MM.1S (cell line): ENCODE data around the gene UBE2G2.
A peak's percentile ranks its signal among the peaks of the same experiment; 100 is the strongest.

Experiments used
- EZH2 ChIP-seq: fragments of 300-600 bp; sonication (generic); optimal IDR thresholded peaks from 2 replicates; pipeline ENCODE3; 2017; ENCODE audit warnings: low read depth, mild to moderate bottlenecking, antibody characterized with exemption, low read length, mixed read lengths
- EZH2phosphoT487 ChIP-seq: fragments of 300-600 bp; sonication (generic); IDR thresholded peaks from 2 replicates; pipeline ENCODE4 v1.6.1; 2018; ENCODE audit warnings: antibody characterized with exemption, low read length
- TF ChIP-seq, protein P1 (sequence below): fragments of 300-600 bp; sonication (generic); IDR thresholded peaks from 2 replicates; pipeline ENCODE4 v1.5.1; 2016; ENCODE audit warnings: antibody characterized with exemption, low read length, mixed read lengths

DNA sequence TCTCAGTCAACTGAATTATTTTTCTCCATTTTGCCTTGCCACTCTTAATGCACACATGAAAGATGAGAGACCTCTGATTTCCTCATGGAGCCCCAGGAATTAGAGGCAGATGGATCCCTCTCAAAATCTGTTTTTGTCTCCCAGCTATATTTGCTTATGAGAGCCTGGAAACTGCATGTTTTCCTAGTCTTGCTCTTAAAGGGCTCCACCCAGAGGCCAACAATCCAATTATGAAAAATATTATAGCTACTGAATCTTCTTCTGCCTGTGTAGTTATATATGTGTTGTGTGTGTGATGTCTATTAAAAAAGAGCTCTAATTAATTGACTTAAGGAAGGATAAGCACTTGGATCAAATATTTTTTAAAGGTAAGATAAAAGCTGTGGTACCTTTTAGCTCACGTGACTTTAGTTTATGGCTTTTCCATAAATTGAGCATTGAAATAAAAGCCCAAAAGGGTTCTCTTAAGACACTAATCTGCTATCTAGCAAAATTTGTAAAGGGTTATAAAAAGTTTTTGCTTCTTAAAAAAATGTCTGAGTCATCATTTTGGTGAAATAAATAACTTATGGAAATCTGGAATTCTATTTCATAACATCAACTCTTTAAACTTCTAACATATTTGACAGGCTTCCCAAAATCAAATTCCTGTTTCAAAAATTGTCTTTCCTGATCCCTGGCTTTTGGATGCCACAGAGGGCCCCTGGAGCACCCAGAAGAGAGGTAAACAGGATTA is 59.0 kb downstream of the UBE2G2 start:
- TF ChIP-seq, protein P1, sequence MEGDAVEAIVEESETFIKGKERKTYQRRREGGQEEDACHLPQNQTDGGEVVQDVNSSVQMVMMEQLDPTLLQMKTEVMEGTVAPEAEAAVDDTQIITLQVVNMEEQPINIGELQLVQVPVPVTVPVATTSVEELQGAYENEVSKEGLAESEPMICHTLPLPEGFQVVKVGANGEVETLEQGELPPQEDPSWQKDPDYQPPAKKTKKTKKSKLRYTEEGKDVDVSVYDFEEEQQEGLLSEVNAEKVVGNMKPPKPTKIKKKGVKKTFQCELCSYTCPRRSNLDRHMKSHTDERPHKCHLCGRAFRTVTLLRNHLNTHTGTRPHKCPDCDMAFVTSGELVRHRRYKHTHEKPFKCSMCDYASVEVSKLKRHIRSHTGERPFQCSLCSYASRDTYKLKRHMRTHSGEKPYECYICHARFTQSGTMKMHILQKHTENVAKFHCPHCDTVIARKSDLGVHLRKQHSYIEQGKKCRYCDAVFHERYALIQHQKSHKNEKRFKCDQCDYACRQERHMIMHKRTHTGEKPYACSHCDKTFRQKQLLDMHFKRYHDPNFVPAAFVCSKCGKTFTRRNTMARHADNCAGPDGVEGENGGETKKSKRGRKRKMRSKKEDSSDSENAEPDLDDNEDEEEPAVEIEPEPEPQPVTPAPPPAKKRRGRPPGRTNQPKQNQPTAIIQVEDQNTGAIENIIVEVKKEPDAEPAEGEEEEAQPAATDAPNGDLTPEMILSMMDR: peak; percentile 26; the same call in 1 of the 2 replicates
- no peak for TF ChIP-seq EZH2
- no peak for TF ChIP-seq EZH2phosphoT487
